SIG-M5 treated with dmso at 0.1 percent for 504 hours (cell line): ENCODE results near the gene POPDC2.

ENCODE experiments used
- DNase-seq: peaks from one replicate; lab custom pipeline; 2025; ENCODE audit not compliant: unreplicated experiment; lab: John Stamatoyannopoulos, UW

The POPDC2 gene

GRCh38 chr3:119672776-119673175 lies 12.4 kb upstream of the POPDC2 start:
- DNase-seq = no peak

GRCh38 chr3:119669906-119670570 lies 9.6 kb upstream of the POPDC2 start:
- DNase-seq = no peak

GRCh38 chr3:119665954-119666559 lies 5.7 kb upstream of the POPDC2 start:
- DNase-seq = no peak

GRCh38 chr3:119664850-119665379 lies 4.5 kb upstream of the POPDC2 start:
- peak; percentile 31 for DNase-seq

- DNase-seq = no peak
Measured at GRCh38 chr3:119664370-119664769, 4.0 kb upstream of the POPDC2 start.

GRCh38 chr3:119663885-119664284 lies 3.5 kb upstream of the POPDC2 start:
- no peak for DNase-seq

- no peak for DNase-seq
Measured at GRCh38 chr3:119662604-119663373, 2.4 kb upstream of the POPDC2 start.

- no peak for DNase-seq
Measured at GRCh38 chr3:119659606-119660291, 640 bp downstream of the POPDC2 start.

GRCh38 chr3:119658994-119659393 lies 1.4 kb downstream of the POPDC2 start:
- no peak for DNase-seq

- peak; percentile 15 for DNase-seq
Measured at GRCh38 chr3:119657887-119658702, 2.3 kb downstream of the POPDC2 start.

GRCh38 chr3:119653876-119654275 lies 6.5 kb downstream of the POPDC2 start:
- peak; percentile 38 for DNase-seq

- no peak for DNase-seq
Measured at GRCh38 chr3:119652306-119653033, 7.9 kb downstream of the POPDC2 start.

- DNase-seq = no peak
Measured at GRCh38 chr3:119649761-119650160, 10.6 kb downstream of the POPDC2 start.

- DNase-seq = no peak
Measured at GRCh38 chr3:119647843-119648575, 12.4 kb downstream of the POPDC2 start.

- DNase-seq = no peak
Measured at GRCh38 chr3:119647171-119647570, 13.2 kb downstream of the POPDC2 start.

GRCh38 chr3:119645813-119646212 lies 14.6 kb downstream of the POPDC2 start:
- DNase-seq = no peak

GRCh38 chr3:119644481-119644880 lies 15.9 kb downstream of the POPDC2 start:
- no peak for DNase-seq

- DNase-seq = no peak
Measured at GRCh38 chr3:119643528-119643927, 16.9 kb downstream of the POPDC2 start.
